Muscle layer of duodenum (tissue), 2 donors: ENCODE measurements around the gene IL4I1.

ENCODE experiments used
- H3K27ac ChIP-seq: one replicate; pipeline ENCODE4 v1.7.0; 2013; ENCODE audit warnings: mild to moderate bottlenecking, low read length
- H3K27me3 ChIP-seq: one replicate; pipeline ENCODE4 v1.7.0; 2013; ENCODE audit warnings: low read depth, mild to moderate bottlenecking, control low read depth, low read length
- H3K36me3 ChIP-seq, 2 donors: one replicate each; pipeline ENCODE4 v1.7.0; 2013; ENCODE audit warnings: low read length in 2 of 2, control low read depth in 1 of 2, mild to moderate bottlenecking in 1 of 2; ENCODE audit not compliant: insufficient read depth in 2 of 2, control insufficient read depth in 1 of 2
- H3K4me1 ChIP-seq, 2 donors: one replicate each; pipeline ENCODE4 v1.7.0; 2013; ENCODE audit warnings: low read length in 2 of 2, mild to moderate bottlenecking in 2 of 2, control low read depth in 1 of 2, moderate library complexity in 1 of 2; ENCODE audit not compliant: insufficient read depth in 2 of 2, control insufficient read depth in 1 of 2
- H3K4me3 ChIP-seq, 2 donors: one replicate each; pipeline ENCODE4 v1.7.0; 2013; ENCODE audit warnings: low read length in 2 of 2, low read depth in 1 of 2, mild to moderate bottlenecking in 1 of 2
- H3K9me3 ChIP-seq, 2 donors: one replicate each; pipeline ENCODE4 v1.7.0; 2013; ENCODE audit warnings: low read length in 2 of 2, control low read depth in 1 of 2, mild to moderate bottlenecking in 1 of 2; ENCODE audit not compliant: control insufficient read depth in 1 of 2
- donor health status: healthy.

Gene IL4I1

DNA sequence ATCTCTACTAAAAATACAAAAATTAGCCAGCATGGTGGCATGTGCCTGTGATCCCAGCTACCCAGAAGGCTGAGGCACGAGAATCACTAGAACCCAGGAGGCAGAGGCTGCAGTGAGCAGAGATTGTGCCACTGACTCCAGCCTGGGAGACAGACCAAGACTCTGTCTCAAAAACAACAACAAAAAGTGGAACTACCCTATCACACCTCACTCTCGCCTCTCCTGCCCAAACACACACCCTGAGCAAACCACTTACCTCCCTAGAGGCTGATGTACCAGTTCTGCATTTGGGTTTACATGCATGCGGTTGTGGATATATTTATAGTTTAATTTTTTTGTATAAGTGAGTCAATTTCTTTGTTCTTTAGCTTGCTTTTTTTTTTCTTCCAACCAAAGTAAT lies 53.4 kb downstream of the IL4I1 start:
- Histone ChIP-seq H3K27me3 (no peaks in the 10 kb centered on the region), H3K9me3 (no peaks in the 10 kb centered on the region), H3K27ac (no peak overlapping the region), H3K36me3 (peaks cover 13% of the 10 kb centered on the region in 2 donors), H3K4me1 (no peaks in the 10 kb centered on the region), H3K4me3 (no peak overlapping the region)

DNA sequence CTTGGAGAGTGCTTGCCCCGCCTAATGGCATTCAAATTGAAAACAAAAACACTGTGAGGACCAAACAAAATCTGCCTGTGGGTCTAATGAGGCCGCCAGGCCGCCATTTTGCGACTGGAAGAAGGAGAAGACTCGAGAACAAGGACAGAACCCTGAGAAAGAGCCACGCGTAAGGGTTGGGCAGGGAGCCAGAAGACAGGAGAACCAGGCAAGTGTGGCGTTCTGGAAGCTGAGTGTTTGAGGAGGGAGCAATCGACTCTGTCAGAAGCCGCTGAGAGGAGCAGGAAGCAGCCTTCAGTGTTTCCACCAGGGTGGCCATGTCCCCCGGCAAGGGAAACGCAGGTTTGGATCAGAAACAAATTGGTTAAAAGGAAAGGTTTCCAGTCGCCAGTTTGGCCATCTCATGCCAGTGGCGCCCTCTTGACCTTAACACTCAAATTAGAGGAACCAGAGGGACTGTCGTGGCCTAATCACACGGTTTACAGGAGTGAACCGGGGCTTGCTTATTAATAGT lies 55.9 kb downstream of the IL4I1 start:
- peaks cover 14 to 37% of the 10 kb centered on the region in 2 donors for H3K36me3 ChIP-seq
- H3K4me1 ChIP-seq = no peaks in the 10 kb centered on the region
- no peaks in the 10 kb centered on the region for H3K9me3 ChIP-seq
- no peaks in the 10 kb centered on the region for H3K27me3 ChIP-seq
- no peak overlapping the region for H3K4me3 ChIP-seq
- no peak overlapping the region for H3K27ac ChIP-seq

- Histone ChIP-seq H3K4me1 (no peaks in the 10 kb centered on the region), H3K27ac (no peak overlapping the region), H3K27me3 (no peaks in the 10 kb centered on the region), H3K36me3 (peaks cover 14 to 42% of the 10 kb centered on the region in 2 donors), H3K9me3 (no peaks in the 10 kb centered on the region), H3K4me3 (no peak overlapping the region)
Measured at GRCh38 chr19:49840321-49840720, 56.4 kb downstream of the IL4I1 start.

DNA sequence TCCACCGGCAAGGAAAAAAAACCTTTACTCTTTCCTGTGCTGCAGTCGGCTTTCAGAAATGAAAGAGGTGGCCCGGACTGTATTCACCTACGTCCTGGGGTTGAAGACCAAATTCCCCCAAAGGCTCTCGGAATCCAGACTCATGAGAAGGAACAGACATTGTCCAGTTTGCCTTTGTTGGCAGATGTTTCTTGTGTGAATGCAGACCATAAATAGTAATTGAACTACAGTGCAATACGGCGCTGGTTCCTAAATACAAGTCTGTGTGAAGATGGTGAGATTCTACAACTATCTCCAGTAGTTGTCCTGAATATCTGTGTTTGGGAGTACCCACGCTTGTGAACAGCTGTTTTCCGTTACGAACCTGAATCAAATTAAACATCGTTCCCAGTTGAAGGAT lies 57.0 kb downstream of the IL4I1 start:
- Histone ChIP-seq H3K4me1 (no peaks in the 10 kb centered on the region), H3K27me3 (no peaks in the 10 kb centered on the region), H3K9me3 (no peaks in the 10 kb centered on the region), H3K27ac (no peak overlapping the region), H3K4me3 (no peak overlapping the region), H3K36me3 (peaks cover 18 to 48% of the 10 kb centered on the region in 2 donors)
